ENCODE data around the gene TMEM39B.
"Not testable (repeated sequence)": the region's sequence is repeated elsewhere in the genome, so short reads cannot be mapped to it uniquely, and the experiment has no call there.

TMEM39B gene

GRCh38 chr1:32113436-32113835 is 40.7 kb downstream of the TMEM39B start:
- not testable (repeated sequence) for DNase-seq

GRCh38 chr1:32114420-32114819 is 41.7 kb downstream of the TMEM39B start:
- DNase-seq: no peak

- DNase-seq: no peak
Observed at GRCh38 chr1:32115496-32115895, 42.8 kb downstream of the TMEM39B start.

GRCh38 chr1:32116531-32116930 is 43.8 kb downstream of the TMEM39B start:
- no peak for DNase-seq

- DNase-seq: no peak
Observed at GRCh38 chr1:32122151-32122550, 49.4 kb downstream of the TMEM39B start.

GRCh38 chr1:32123361-32123760 is 50.6 kb downstream of the TMEM39B start:
- not testable (repeated sequence) for DNase-seq

- DNase-seq: no peak
Observed at GRCh38 chr1:32125313-32125712, 52.6 kb downstream of the TMEM39B start.

GRCh38 chr1:32126770-32127169 is 54.0 kb downstream of the TMEM39B start:
- no peak for DNase-seq

GRCh38 chr1:32127409-32128198 is 54.9 kb downstream of the TMEM39B start:
- DNase-seq: no peak

- DNase-seq: no peak
Observed at GRCh38 chr1:32128479-32128878, 55.7 kb downstream of the TMEM39B start.

GRCh38 chr1:32128964-32129363 is 56.2 kb downstream of the TMEM39B start:
- DNase-seq: no peak

- not testable (repeated sequence) for DNase-seq
Observed at GRCh38 chr1:32133950-32134280, 61.2 kb downstream of the TMEM39B start.

GRCh38 chr1:32137111-32137510 is 64.4 kb downstream of the TMEM39B start:
- DNase-seq: no peak

GRCh38 chr1:32138965-32139364 is 66.2 kb downstream of the TMEM39B start:
- no peak for DNase-seq

GRCh38 chr1:32142446-32143301 is 69.9 kb downstream of the TMEM39B start:
- DNase-seq: no peak

GRCh38 chr1:32143302-32143695 is 70.6 kb downstream of the TMEM39B start:
- not testable (repeated sequence) for DNase-seq

GRCh38 chr1:32144033-32144432 is 71.3 kb downstream of the TMEM39B start:
- DNase-seq: no peak

GRCh38 chr1:32147799-32148198 is 75.1 kb downstream of the TMEM39B start:
- DNase-seq: not testable (repeated sequence)

GRCh38 chr1:32150847-32151246 is 78.1 kb downstream of the TMEM39B start:
- no peak for DNase-seq

GRCh38 chr1:32151319-32151787 is 78.6 kb downstream of the TMEM39B start:
- no peak for DNase-seq

Measured in stimulated activated CD4-positive, alpha-beta T cell treated with anti-CD3 and anti-CD28 coated beads, Interleukin-4, amount 100 ng/mL, for 4 hours (primary cell).